ENCODE measurements around the gene CFAP92.

DNA sequence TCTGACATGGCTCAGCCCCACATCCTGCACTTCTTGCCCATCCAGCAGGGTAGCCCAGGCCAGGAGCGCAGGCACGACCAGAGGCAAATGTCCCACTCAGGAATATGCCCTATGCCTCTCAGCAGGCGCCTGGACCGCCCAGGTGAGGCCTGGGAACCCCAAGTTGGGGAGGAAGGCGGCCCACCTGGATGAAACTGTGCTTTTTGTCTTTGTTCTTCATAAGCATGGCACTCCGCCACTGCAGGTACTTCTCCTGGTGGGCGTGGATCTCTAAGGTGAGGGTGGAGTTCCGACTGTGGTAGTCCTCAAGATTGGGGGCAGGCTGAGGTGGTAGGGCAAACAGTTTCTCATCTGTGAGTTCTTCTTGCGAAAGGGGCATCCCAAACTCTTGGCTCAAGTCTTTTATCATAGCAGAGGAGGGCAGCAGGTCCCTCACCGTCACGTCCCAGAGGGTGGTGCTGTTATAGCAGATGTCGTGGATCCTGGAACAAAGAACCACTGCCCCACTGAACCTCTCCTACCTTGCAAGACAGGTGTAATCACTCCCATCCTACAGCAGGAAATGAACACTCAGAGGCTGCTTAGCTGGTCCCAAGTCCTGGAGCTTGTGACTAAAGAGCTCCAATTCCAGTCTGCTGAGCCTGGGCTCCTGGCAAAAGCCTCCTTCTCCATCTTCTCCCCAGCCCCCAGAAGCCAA is 61.2 kb downstream of the CFAP92 start:
- TF ChIP-seq, protein P1, sequence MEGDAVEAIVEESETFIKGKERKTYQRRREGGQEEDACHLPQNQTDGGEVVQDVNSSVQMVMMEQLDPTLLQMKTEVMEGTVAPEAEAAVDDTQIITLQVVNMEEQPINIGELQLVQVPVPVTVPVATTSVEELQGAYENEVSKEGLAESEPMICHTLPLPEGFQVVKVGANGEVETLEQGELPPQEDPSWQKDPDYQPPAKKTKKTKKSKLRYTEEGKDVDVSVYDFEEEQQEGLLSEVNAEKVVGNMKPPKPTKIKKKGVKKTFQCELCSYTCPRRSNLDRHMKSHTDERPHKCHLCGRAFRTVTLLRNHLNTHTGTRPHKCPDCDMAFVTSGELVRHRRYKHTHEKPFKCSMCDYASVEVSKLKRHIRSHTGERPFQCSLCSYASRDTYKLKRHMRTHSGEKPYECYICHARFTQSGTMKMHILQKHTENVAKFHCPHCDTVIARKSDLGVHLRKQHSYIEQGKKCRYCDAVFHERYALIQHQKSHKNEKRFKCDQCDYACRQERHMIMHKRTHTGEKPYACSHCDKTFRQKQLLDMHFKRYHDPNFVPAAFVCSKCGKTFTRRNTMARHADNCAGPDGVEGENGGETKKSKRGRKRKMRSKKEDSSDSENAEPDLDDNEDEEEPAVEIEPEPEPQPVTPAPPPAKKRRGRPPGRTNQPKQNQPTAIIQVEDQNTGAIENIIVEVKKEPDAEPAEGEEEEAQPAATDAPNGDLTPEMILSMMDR (IDR thresholded peaks at IDR 0.05 in 8 of 11, conservative IDR thresholded peaks at IDR 0.05 in 3 of 11): no peak
- no peak for TF ChIP-seq POLR2AphosphoS5 (IDR thresholded peaks at IDR 0.05)

All from spleen (tissue), 7 donors.